Thymus (tissue), 11 donors: Measurements from ENCODE around the gene PLXNA4. TPM values are rescaled to one million over a fixed set of nuclear protein-coding genes. Genes with fewer than 3 reads are reported as not detected.

ENCODE experiments used
- DNase-seq, 9 donors: peaks; one replicate each; pipeline ENCODE4 v3.0.0-alpha.2; 2013; ENCODE audit warnings: low spot score in 9 of 9, low read depth in 6 of 9, missing footprints in 1 of 9
- H3K27ac ChIP-seq, 2 donors: one replicate each; pipeline ENCODE4 v1.5.1; 2013; ENCODE audit warnings: control low read depth in 1 of 2, low read depth in 1 of 2, low read length in 1 of 2, mild to moderate bottlenecking in 1 of 2, moderate library complexity in 1 of 2
- H3K27me3 ChIP-seq, 2 donors: one replicate each; pipeline ENCODE4 v1.5.1; 2013; ENCODE audit warnings: low read length in 1 of 2; ENCODE audit not compliant: control insufficient read depth in 2 of 2, insufficient read depth in 1 of 2
- H3K36me3 ChIP-seq, 2 donors: one replicate each; pipeline ENCODE4 v1.5.1; 2013; ENCODE audit warnings: low read length in 1 of 2, mild to moderate bottlenecking in 1 of 2, moderate library complexity in 1 of 2; ENCODE audit not compliant: control insufficient read depth in 2 of 2, insufficient read depth in 2 of 2
- H3K4me1 ChIP-seq, 2 donors: one replicate each; pipeline ENCODE4 v1.5.1; 2013; ENCODE audit warnings: low read length in 2 of 2; ENCODE audit not compliant: control insufficient read depth in 2 of 2, insufficient read depth in 2 of 2
- H3K4me3 ChIP-seq, 2 donors: one replicate each; pipeline ENCODE4 v1.5.1; 2013; ENCODE audit warnings: low read length in 2 of 2, control low read depth in 1 of 2, mild to moderate bottlenecking in 1 of 2
- H3K9me3 ChIP-seq, 2 donors: one replicate each; pipeline ENCODE4 v1.5.1; 2013; ENCODE audit warnings: low read length in 1 of 2, mild to moderate bottlenecking in 1 of 2; ENCODE audit not compliant: control insufficient read depth in 2 of 2, insufficient read depth in 1 of 2
- WGBS: extraction: QIAGEN DNeasy Blood & Tissue Kit; methylation state at CpG from one replicate; pipeline ENCODE4 v1.1.7; 2013; 5-methylcytosine and 5-hydroxymethylcytosine counted together
- polyA plus RNA-seq: library from polyadenylated mRNA; stranded (reverse); fragments of 200-250 nt; gene quantifications from one replicate; pipeline ENCODE4 v1.2.3, GENCODE V29; 2013
- total RNA-seq: library from RNA; stranded (reverse); fragments of 120-200 nt; gene quantifications from one replicate; pipeline ENCODE4 v1.2.4, GENCODE V29; 2013
- donor health status: healthy.

The PLXNA4 gene
- total and polyA plus RNA-seq, 2 donors = 0.21 to 0.66 TPM

GRCh38 chr7:132488634-132489302, 87.5 kb downstream of the PLXNA4 start:
- 87% methylated on average over 6 of the region's 6 CpGs for WGBS
- no peak for DNase-seq
- peaks cover 0 to 9% of the 10 kb centered on the region in 2 donors for H3K27me3 ChIP-seq

DNA sequence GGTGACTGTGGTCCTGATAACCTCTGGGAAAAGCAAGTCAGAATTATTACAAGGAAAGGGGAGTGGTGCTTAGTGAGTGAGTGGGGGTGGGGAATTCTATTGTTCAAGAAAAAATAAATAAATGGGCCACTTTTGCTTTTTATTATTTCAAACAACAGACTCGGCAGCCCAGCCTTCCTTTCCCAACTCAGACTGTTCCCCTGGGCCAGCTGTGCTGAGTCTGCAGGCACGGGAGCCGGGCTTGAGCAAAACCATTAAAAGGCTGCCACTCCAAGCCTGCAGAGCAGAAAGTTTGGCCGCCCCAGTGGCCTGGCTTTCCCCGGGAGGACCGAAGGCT, 90.0 kb downstream of the PLXNA4 start:
- WGBS = 78% methylated on average over 6 of the region's 6 CpGs
- Histone ChIP-seq H3K27me3 (peaks cover 0 to 9% of the 10 kb centered on the region in 2 donors), H3K27ac (peak overlapping the region in 1 of 2 donors; percentile 20), H3K9me3 (no peaks in the 10 kb centered on the region), H3K4me1 (peaks cover 33 to 34% of the 10 kb centered on the region in 2 donors), H3K36me3 (no peaks in the 10 kb centered on the region), H3K4me3 (no peak overlapping the region)
- DNase-seq = no peak

More at GRCh38 chr7:132488634-132489302, 87.5 kb downstream of the PLXNA4 start:
- no peaks in the 10 kb centered on the region for H3K9me3 ChIP-seq
- H3K36me3 ChIP-seq = no peaks in the 10 kb centered on the region
- H3K27ac ChIP-seq = no peak overlapping the region
- H3K4me3 ChIP-seq = no peak overlapping the region
- peaks cover 33 to 34% of the 10 kb centered on the region in 2 donors for H3K4me1 ChIP-seq

DNA sequence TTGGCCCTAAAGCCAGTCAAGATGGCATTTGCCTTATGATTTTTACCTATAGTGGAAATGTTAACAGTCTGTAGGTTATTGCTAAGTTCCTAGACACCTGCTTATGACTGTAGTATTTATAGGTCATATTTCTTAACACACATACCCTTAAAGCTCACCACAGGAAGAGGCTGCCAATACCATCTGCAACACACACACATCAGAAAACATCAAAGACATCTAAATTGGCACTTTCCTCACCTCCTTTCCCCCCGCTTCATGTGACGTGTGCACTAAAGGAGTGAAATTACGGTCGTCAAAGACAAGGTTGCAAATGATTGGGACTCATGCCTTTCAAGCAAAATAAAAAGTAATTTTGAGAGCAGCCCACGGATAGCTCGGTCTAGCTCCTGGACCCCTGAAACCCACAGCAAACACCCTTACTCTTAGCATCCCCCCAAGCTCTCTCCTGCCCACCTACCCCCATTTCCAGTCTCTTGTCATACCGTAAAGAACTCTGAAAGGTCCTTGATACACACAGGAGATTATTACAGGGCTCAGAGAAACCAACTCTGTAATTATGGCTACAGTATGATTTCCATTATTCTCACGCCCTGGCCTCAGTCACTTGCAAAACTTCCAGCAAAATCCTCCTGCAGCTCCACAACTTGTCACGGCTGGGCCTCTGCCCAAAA, 90.5 kb downstream of the PLXNA4 start:
- 45% methylated on average over 9 of the region's 9 CpGs for WGBS
- H3K4me3 ChIP-seq = no peak overlapping the region
- peak overlapping the region in 1 of 2 donors; percentile 26 for H3K27ac ChIP-seq
- H3K4me1 ChIP-seq = peaks cover 33 to 34% of the 10 kb centered on the region in 2 donors
- H3K9me3 ChIP-seq = no peaks in the 10 kb centered on the region
- H3K36me3 ChIP-seq = no peaks in the 10 kb centered on the region
- peak; percentile 33 to 90 (median 64) for DNase-seq
- H3K27me3 ChIP-seq = peaks cover 0 to 9% of the 10 kb centered on the region in 2 donors

GRCh38 chr7:132485136-132485535, 91.1 kb downstream of the PLXNA4 start:
- Histone ChIP-seq H3K4me3 (no peak overlapping the region), H3K27ac (peak overlapping the region in 1 of 2 donors; percentile 26), H3K9me3 (no peaks in the 10 kb centered on the region), H3K27me3 (peaks cover 0 to 9% of the 10 kb centered on the region in 2 donors), H3K36me3 (no peaks in the 10 kb centered on the region), H3K4me1 (peaks cover 33 to 34% of the 10 kb centered on the region in 2 donors)
- 91% methylated on average over 6 of the region's 6 CpGs for WGBS
- no peak for DNase-seq

GRCh38 chr7:132482866-132483265, 93.4 kb downstream of the PLXNA4 start:
- H3K9me3 ChIP-seq = no peaks in the 10 kb centered on the region
- WGBS = 94% methylated on average over 8 of the region's 8 CpGs
- H3K4me1 ChIP-seq = peaks cover 33 to 34% of the 10 kb centered on the region in 2 donors
- DNase-seq = no peak
- H3K36me3 ChIP-seq = no peaks in the 10 kb centered on the region
- H3K27ac ChIP-seq = no peak overlapping the region
- H3K4me3 ChIP-seq = no peak overlapping the region
- H3K27me3 ChIP-seq = peaks cover 0 to 8% of the 10 kb centered on the region in 2 donors

GRCh38 chr7:132480534-132480933, 95.7 kb downstream of the PLXNA4 start:
- Histone ChIP-seq H3K4me1 (peaks cover 13 to 14% of the 10 kb centered on the region in 2 donors), H3K36me3 (no peaks in the 10 kb centered on the region), H3K4me3 (no peak overlapping the region), H3K27me3 (peaks cover 0 to 17% of the 10 kb centered on the region in 2 donors), H3K9me3 (no peaks in the 10 kb centered on the region), H3K27ac (no peak overlapping the region)
- WGBS = 94% methylated on average over 9 of the region's 9 CpGs
- no peak for DNase-seq

- Histone ChIP-seq H3K9me3 (no peaks in the 10 kb centered on the region), H3K27ac (no peak overlapping the region), H3K36me3 (no peaks in the 10 kb centered on the region), H3K4me1 (peaks cover 0 to 2% of the 10 kb centered on the region in 2 donors), H3K4me3 (no peak overlapping the region), H3K27me3 (peaks cover 0 to 44% of the 10 kb centered on the region in 2 donors)
- no peak for DNase-seq
- 92% methylated on average over 1 of the region's 1 CpG for WGBS
These were observed 99.7 kb downstream of the PLXNA4 start for GRCh38 chr7:132476541-132476940.

DNA sequence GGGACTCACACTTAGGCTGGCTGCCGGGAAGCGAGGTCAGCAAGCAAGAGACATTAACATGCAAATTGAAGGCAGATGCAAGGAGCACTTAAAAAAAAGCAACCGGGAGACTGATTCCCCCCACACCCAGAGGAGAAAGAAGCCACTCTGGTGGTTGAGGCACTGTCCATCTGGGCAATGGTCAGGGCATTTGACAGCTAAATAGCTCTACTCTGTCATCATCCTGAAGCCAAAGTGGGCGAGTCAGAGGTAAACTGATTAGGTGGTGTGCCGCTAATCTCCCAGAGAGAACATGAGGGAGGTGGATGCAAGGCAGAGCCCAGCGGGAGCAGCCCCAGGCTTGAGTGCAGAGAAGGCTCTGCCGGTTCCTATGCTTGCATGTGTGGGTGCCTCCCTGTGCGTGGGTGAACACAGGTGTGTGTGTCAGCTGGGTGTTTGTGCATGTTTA, 100.6 kb downstream of the PLXNA4 start:
- Histone ChIP-seq H3K4me1 (peaks cover 0 to 2% of the 10 kb centered on the region in 2 donors), H3K4me3 (no peak overlapping the region), H3K27me3 (peaks cover 0 to 44% of the 10 kb centered on the region in 2 donors), H3K27ac (no peak overlapping the region), H3K36me3 (no peaks in the 10 kb centered on the region), H3K9me3 (no peaks in the 10 kb centered on the region)
- 61% methylated on average over 8 of the region's 8 CpGs for WGBS
- no peak for DNase-seq

DNA sequence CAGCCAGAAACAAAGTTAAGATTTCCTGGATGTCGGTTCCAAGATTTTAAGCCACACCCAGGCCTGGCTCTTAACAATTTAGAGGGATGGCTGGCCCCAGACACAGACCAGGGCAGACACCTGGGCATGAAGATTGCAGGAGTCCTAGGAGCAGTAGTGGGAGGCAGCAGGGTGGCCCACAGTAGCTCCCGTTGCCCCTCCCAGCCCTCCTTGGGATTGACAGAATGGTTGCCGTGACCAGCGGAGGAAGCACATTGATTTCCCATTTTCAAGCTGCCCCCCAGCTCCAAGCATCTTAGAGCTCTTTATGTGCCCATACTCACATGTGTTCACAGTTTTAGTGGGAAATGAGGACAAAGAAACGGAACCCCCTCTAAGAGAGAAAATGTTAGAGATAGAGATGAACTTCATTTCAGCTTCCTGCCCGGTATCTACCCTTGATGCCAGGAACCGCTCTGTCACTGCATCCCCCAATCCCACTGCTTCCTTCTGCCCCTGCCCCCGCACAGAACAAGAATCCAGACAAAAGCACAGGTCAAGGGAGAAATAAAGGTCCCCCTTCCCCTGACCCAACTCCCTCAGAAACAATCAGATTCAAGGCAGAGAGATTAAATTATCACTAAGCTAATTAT, 101.1 kb downstream of the PLXNA4 start:
- Histone ChIP-seq H3K27ac (no peak overlapping the region), H3K27me3 (peaks cover 0 to 44% of the 10 kb centered on the region in 2 donors), H3K36me3 (no peaks in the 10 kb centered on the region), H3K4me1 (peaks cover 0 to 2% of the 10 kb centered on the region in 2 donors), H3K9me3 (no peaks in the 10 kb centered on the region), H3K4me3 (no peak overlapping the region)
- DNase-seq = no peak
- WGBS = 43% methylated on average over 8 of the region's 8 CpGs
